IgD-negative memory B cell (primary cell): ENCODE measurements around the gene ABCC10. TPM values are rescaled to one million over a fixed set of nuclear protein-coding genes. Genes with fewer than 3 reads are reported as not detected.
A peak's percentile ranks its signal among the peaks of the same experiment; 100 is the strongest.
"Not testable (repeated sequence)": the region's sequence is repeated elsewhere in the genome, so short reads cannot be mapped to it uniquely, and the experiment has no call there.

Experiments used
- H3K27ac Mint-ChIP-seq, 3 donors: one replicate each; pipeline ENCODE4 v1.8.0; 2020 to 2022; ENCODE audit warnings: mild to moderate bottlenecking in 3 of 3, mixed read lengths in 3 of 3, moderate library complexity in 1 of 3
- H3K27me3 Mint-ChIP-seq: one replicate; pipeline ENCODE4 v1.8.0; 2021; ENCODE audit warnings: mixed read lengths
- H3K36me3 Mint-ChIP-seq: one replicate; pipeline ENCODE4 v1.8.0; 2020; ENCODE audit warnings: mild to moderate bottlenecking, mixed read lengths
- H3K4me1 Mint-ChIP-seq, 3 donors: one replicate each; pipeline ENCODE4 v1.8.0; 2020 to 2022; ENCODE audit warnings: mixed read lengths in 3 of 3, mild to moderate bottlenecking in 1 of 3
- H3K4me3 Mint-ChIP-seq, 4 donors: one replicate each; pipeline ENCODE4 v1.8.0; 2020 to 2022; ENCODE audit warnings: mild to moderate bottlenecking in 4 of 4, mixed read lengths in 4 of 4, moderate library complexity in 3 of 4
- H3K9me3 Mint-ChIP-seq, 3 donors: one replicate each; pipeline ENCODE4 v1.8.0; 2020 to 2021; ENCODE audit warnings: mixed read lengths in 3 of 3, mild to moderate bottlenecking in 1 of 3
- polyA plus RNA-seq: library from polyadenylated mRNA; unstranded; fragments of 300-500 nt; fragmentation: Illumina TruSeq; gene quantifications from one replicate; pipeline ENCODE4 v1.2.3, GENCODE V29; 2021

The ABCC10 gene
- polyA plus RNA-seq, 1 donor from 2014 or later, result 13.4 TPM

GRCh38 chr6:43447604-43448003 lies 20.3 kb downstream of the ABCC10 start:
- H3K9me3 Mint-ChIP-seq, result no peaks in the 10 kb centered on the region
- H3K4me3 Mint-ChIP-seq, result no peak overlapping the region
- H3K36me3 Mint-ChIP-seq, result peaks cover 6% of the 10 kb centered on the region
- H3K27ac Mint-ChIP-seq, result peak overlapping the region in 1 of 3 donors; percentile 5
- H3K4me1 Mint-ChIP-seq, result no peaks in the 10 kb centered on the region
- no peaks in the 10 kb centered on the region for H3K27me3 Mint-ChIP-seq

- H3K4me3 Mint-ChIP-seq, result no peak overlapping the region
- H3K27me3 Mint-ChIP-seq, result no peaks in the 10 kb centered on the region
- no peaks in the 10 kb centered on the region for H3K4me1 Mint-ChIP-seq
- no peaks in the 10 kb centered on the region for H3K9me3 Mint-ChIP-seq
- no peak overlapping the region for H3K27ac Mint-ChIP-seq
- H3K36me3 Mint-ChIP-seq, result peaks cover 6% of the 10 kb centered on the region
These were observed 21.6 kb downstream of the ABCC10 start for GRCh38 chr6:43448916-43449315.

GRCh38 chr6:43450699-43451131 lies 23.4 kb downstream of the ABCC10 start:
- peaks cover 7% of the 10 kb centered on the region for H3K36me3 Mint-ChIP-seq
- no peaks in the 10 kb centered on the region for H3K9me3 Mint-ChIP-seq
- no peak overlapping the region for H3K27ac Mint-ChIP-seq
- H3K4me3 Mint-ChIP-seq, result no peak overlapping the region
- peaks cover 1% of the 10 kb centered on the region for H3K27me3 Mint-ChIP-seq
- peaks cover 0 to 5% (median 1%) of the 10 kb centered on the region in 3 donors for H3K4me1 Mint-ChIP-seq

GRCh38 chr6:43451348-43451747 lies 24.0 kb downstream of the ABCC10 start:
- peaks cover 6% of the 10 kb centered on the region for H3K27me3 Mint-ChIP-seq
- H3K36me3 Mint-ChIP-seq, result peaks cover 9% of the 10 kb centered on the region

GRCh38 chr6:43451939-43452338 lies 24.6 kb downstream of the ABCC10 start:
- H3K9me3 Mint-ChIP-seq, result no peaks in the 10 kb centered on the region
- H3K4me3 Mint-ChIP-seq, result peak overlapping the region in 1 of 4 donors; percentile 28
- peaks cover 9% of the 10 kb centered on the region for H3K27me3 Mint-ChIP-seq
- peak overlapping the region in 1 of 3 donors; percentile 31 for H3K27ac Mint-ChIP-seq
- H3K36me3 Mint-ChIP-seq, result peaks cover 9% of the 10 kb centered on the region
- peaks cover 0 to 9% (median 7%) of the 10 kb centered on the region in 3 donors for H3K4me1 Mint-ChIP-seq

More at GRCh38 chr6:43451348-43451747, 24.0 kb downstream of the ABCC10 start:
- peaks cover 0 to 7% (median 6%) of the 10 kb centered on the region in 3 donors for H3K4me1 Mint-ChIP-seq
- no peak overlapping the region for H3K27ac Mint-ChIP-seq
- peak overlapping the region in 1 of 4 donors; percentile 28 for H3K4me3 Mint-ChIP-seq
- no peaks in the 10 kb centered on the region for H3K9me3 Mint-ChIP-seq

GRCh38 chr6:43452896-43453295 lies 25.6 kb downstream of the ABCC10 start:
- peak overlapping the region in 2 of 4 donors; percentile 7 to 68 for H3K4me3 Mint-ChIP-seq
- H3K27me3 Mint-ChIP-seq, result peaks cover 10% of the 10 kb centered on the region
- H3K9me3 Mint-ChIP-seq, result no peaks in the 10 kb centered on the region
- peaks cover 9% of the 10 kb centered on the region for H3K36me3 Mint-ChIP-seq
- H3K27ac Mint-ChIP-seq, result no peak overlapping the region
- peaks cover 0 to 9% (median 7%) of the 10 kb centered on the region in 3 donors for H3K4me1 Mint-ChIP-seq

GRCh38 chr6:43453831-43454230 lies 26.5 kb downstream of the ABCC10 start:
- peak overlapping the region in 1 of 3 donors; percentile 24 for H3K27ac Mint-ChIP-seq
- peaks cover 0 to 9% (median 7%) of the 10 kb centered on the region in 3 donors for H3K4me1 Mint-ChIP-seq
- H3K9me3 Mint-ChIP-seq, result no peaks in the 10 kb centered on the region
- H3K4me3 Mint-ChIP-seq, result peak overlapping the region; percentile 7 to 82 (median 69)
- peaks cover 7% of the 10 kb centered on the region for H3K36me3 Mint-ChIP-seq
- H3K27me3 Mint-ChIP-seq, result peaks cover 10% of the 10 kb centered on the region

- H3K9me3 Mint-ChIP-seq, result no peaks in the 10 kb centered on the region
- H3K27me3 Mint-ChIP-seq, result peaks cover 10% of the 10 kb centered on the region
- H3K27ac Mint-ChIP-seq, result peak overlapping the region in 1 of 3 donors; percentile 71
- peaks cover 5% of the 10 kb centered on the region for H3K36me3 Mint-ChIP-seq
- peaks cover 0 to 9% (median 7%) of the 10 kb centered on the region in 3 donors for H3K4me1 Mint-ChIP-seq
- peak overlapping the region; percentile 7 to 87 (median 80) for H3K4me3 Mint-ChIP-seq
These were observed 27.0 kb downstream of the ABCC10 start for GRCh38 chr6:43454290-43454695.

- H3K36me3 Mint-ChIP-seq, result peaks cover 5% of the 10 kb centered on the region
- H3K27ac Mint-ChIP-seq, result peak overlapping the region in 1 of 3 donors; percentile 71
- no peaks in the 10 kb centered on the region for H3K9me3 Mint-ChIP-seq
- peaks cover 0 to 9% (median 7%) of the 10 kb centered on the region in 3 donors for H3K4me1 Mint-ChIP-seq
- H3K4me3 Mint-ChIP-seq, result peak overlapping the region; percentile 7 to 87 (median 80)
- peaks cover 10% of the 10 kb centered on the region for H3K27me3 Mint-ChIP-seq
These were observed 27.6 kb downstream of the ABCC10 start for GRCh38 chr6:43454696-43455530.

GRCh38 chr6:43455531-43456428 lies 28.4 kb downstream of the ABCC10 start, which contains the start of gene DLK2:
Gene DLK2, minus strand, starts transcription at chr6:43455548. Its CDS starts 723 bp downstream, at chr6:43454825.
- H3K4me3 Mint-ChIP-seq, result peak within 1 kb of the TSS; percentile 18 to 95 (median 90)
- H3K4me1 Mint-ChIP-seq, result peaks cover 0 to 9% (median 7%) of the 10 kb centered on the region in 3 donors
- peaks cover 10% of the 10 kb centered on the region for H3K27me3 Mint-ChIP-seq
- H3K9me3 Mint-ChIP-seq, result no peaks in the 10 kb centered on the region
- peaks cover 5% of the 10 kb centered on the region for H3K36me3 Mint-ChIP-seq
- H3K27ac Mint-ChIP-seq, result peak within 1 kb of the TSS in 2 of 3 donors; percentile 71 to 73

- H3K27ac Mint-ChIP-seq, result no peak overlapping the region
- peaks cover 15% of the 10 kb centered on the region for H3K27me3 Mint-ChIP-seq
- H3K36me3 Mint-ChIP-seq, result peaks cover 3% of the 10 kb centered on the region
- H3K4me3 Mint-ChIP-seq, result no peak overlapping the region
- peaks cover 0 to 9% (median 7%) of the 10 kb centered on the region in 3 donors for H3K4me1 Mint-ChIP-seq
- H3K9me3 Mint-ChIP-seq, result no peaks in the 10 kb centered on the region
These were observed 30.3 kb downstream of the ABCC10 start for GRCh38 chr6:43457643-43458042.

- H3K4me3 Mint-ChIP-seq, H3K27ac Mint-ChIP-seq, H3K36me3 Mint-ChIP-seq, H3K4me1 Mint-ChIP-seq, H3K9me3 Mint-ChIP-seq: not testable (repeated sequence)
- peaks cover 17% of the 10 kb centered on the region for H3K27me3 Mint-ChIP-seq
These were observed 30.8 kb downstream of the ABCC10 start for GRCh38 chr6:43458154-43458553.

GRCh38 chr6:43459535-43459934 lies 32.2 kb downstream of the ABCC10 start:
- H3K4me1 Mint-ChIP-seq, result peaks cover 0 to 9% (median 4%) of the 10 kb centered on the region in 3 donors
- H3K36me3 Mint-ChIP-seq, result peaks cover 3% of the 10 kb centered on the region
- H3K9me3 Mint-ChIP-seq, result no peaks in the 10 kb centered on the region
- H3K27me3 Mint-ChIP-seq, result peaks cover 22% of the 10 kb centered on the region
- H3K4me3 Mint-ChIP-seq, result no peak overlapping the region
- H3K27ac Mint-ChIP-seq, result no peak overlapping the region

- no peaks in the 10 kb centered on the region for H3K9me3 Mint-ChIP-seq
- peaks cover 22% of the 10 kb centered on the region for H3K27me3 Mint-ChIP-seq
- no peak overlapping the region for H3K27ac Mint-ChIP-seq
- peaks cover 3% of the 10 kb centered on the region for H3K36me3 Mint-ChIP-seq
- H3K4me3 Mint-ChIP-seq, result peak overlapping the region in 1 of 4 donors; percentile 1
- peaks cover 0 to 9% (median 4%) of the 10 kb centered on the region in 3 donors for H3K4me1 Mint-ChIP-seq
These were observed 32.7 kb downstream of the ABCC10 start for GRCh38 chr6:43460032-43460431.

- Mint-ChIP-seq H3K4me1 (no peaks in the 10 kb centered on the region), H3K9me3 (no peaks in the 10 kb centered on the region), H3K36me3 (no peaks in the 10 kb centered on the region), H3K27me3 (peaks cover 13% of the 10 kb centered on the region), H3K4me3 (no peak overlapping the region), H3K27ac (peak overlapping the region in 1 of 3 donors; percentile 6)
These were observed 34.6 kb downstream of the ABCC10 start for GRCh38 chr6:43461936-43462335.
